GM15510 (cell line): ENCODE results near the gene GALNT13.

Experiments used
- POLR2A ChIP-seq: IDR thresholded peaks from 3 replicates; pipeline ENCODE4 v1.6.1; 2011; ENCODE audit warnings: borderline replicate concordance; ENCODE audit not compliant: insufficient read length; ENCODE audit errors: extremely low read depth

The GALNT13 gene

GRCh38 chr2:154459286-154459685 is 587.6 kb downstream of the GALNT13 start:
- TF ChIP-seq POLR2A: no peak

GRCh38 chr2:154462634-154463033 is 590.9 kb downstream of the GALNT13 start:
- TF ChIP-seq POLR2A: no peak

- TF ChIP-seq POLR2A: no peak
These were observed 594.5 kb downstream of the GALNT13 start for GRCh38 chr2:154466226-154466625.

GRCh38 chr2:154470376-154470775 is 598.7 kb downstream of the GALNT13 start:
- TF ChIP-seq POLR2A: no peak

- TF ChIP-seq POLR2A: no peak
These were observed 605.6 kb downstream of the GALNT13 start for GRCh38 chr2:154477319-154477718.

- TF ChIP-seq POLR2A: no peak
These were observed 608.8 kb downstream of the GALNT13 start for GRCh38 chr2:154480521-154480920.

GRCh38 chr2:154481336-154481735 is 609.6 kb downstream of the GALNT13 start:
- TF ChIP-seq POLR2A: no peak

GRCh38 chr2:154484338-154485099 is 612.8 kb downstream of the GALNT13 start:
- no peak for TF ChIP-seq POLR2A

GRCh38 chr2:154488801-154489200 is 617.1 kb downstream of the GALNT13 start:
- no peak for TF ChIP-seq POLR2A

- no peak for TF ChIP-seq POLR2A
These were observed 617.6 kb downstream of the GALNT13 start for GRCh38 chr2:154489266-154489858.

GRCh38 chr2:154490530-154490929 is 618.8 kb downstream of the GALNT13 start:
- no peak for TF ChIP-seq POLR2A

- TF ChIP-seq POLR2A: no peak
These were observed 623.7 kb downstream of the GALNT13 start for GRCh38 chr2:154495455-154495868.

GRCh38 chr2:154497019-154497418 is 625.3 kb downstream of the GALNT13 start:
- TF ChIP-seq POLR2A: no peak
